Keratinocyte (primary cell): ENCODE results near the gene GZMB. TPM values are rescaled to one million over a fixed set of nuclear protein-coding genes. Genes with fewer than 3 reads are reported as not detected.
A peak's percentile ranks its signal among the peaks of the same experiment; 100 is the strongest.

Source experiments
- DNase-seq: peaks from one replicate; pipeline ENCODE4 v3.0.0-alpha.2; 2011; ENCODE audit warnings: low read depth, missing footprints, low spot score
- FAIRE-seq: peaks from 2 replicates; lab custom pipeline; 2011; peaks lifted over from hg19 to GRCh38; lab: Jason Lieb, UNC
- H2AFZ ChIP-seq: 2 replicates; pipeline ENCODE4 v1.6.0; 2012; ENCODE audit warnings: low read length, control low read depth, inconsistent platforms; ENCODE audit not compliant: control insufficient read depth
- H3K27ac ChIP-seq: 2 replicates; pipeline ENCODE4 v1.5.1; 2011; ENCODE audit warnings: low read length; ENCODE audit not compliant: control insufficient read depth, insufficient read depth
- H3K27me3 ChIP-seq: 3 replicates; pipeline ENCODE4 v1.6.0; 2011; ENCODE audit warnings: low read length; ENCODE audit not compliant: control insufficient read depth, insufficient read depth; ENCODE audit errors: extremely low read depth
- H3K36me3 ChIP-seq, 2 experiments: 2 replicates in 1 of 2; 3 replicates in 1 of 2; pipeline ENCODE4 v1.5.1; 2011; ENCODE audit warnings: low read length in 2 of 2, mild to moderate bottlenecking in 1 of 2; ENCODE audit not compliant: control insufficient read depth in 2 of 2, insufficient read depth in 2 of 2; ENCODE audit errors: extremely low read depth in 1 of 2
- H3K4me1 ChIP-seq: 3 replicates; pipeline ENCODE4 v1.5.1; 2011; ENCODE audit warnings: low read length; ENCODE audit not compliant: control insufficient read depth, insufficient read depth; ENCODE audit errors: extremely low read depth
- H3K4me2 ChIP-seq: 3 replicates; pipeline ENCODE4 v1.6.0; 2011; ENCODE audit warnings: low read depth, low read length; ENCODE audit not compliant: control insufficient read depth, insufficient read depth; ENCODE audit errors: extremely low read depth
- H3K4me3 ChIP-seq, 3 experiments: fragments of 200-600 bp in 1 of 3; sonication (generic) in 1 of 3; 2 replicates in 2 of 3; 3 replicates in 1 of 3; pipeline ENCODE4 v1.5.1; 2011 to 2016; ENCODE audit warnings: low read length in 3 of 3, mild to moderate bottlenecking in 3 of 3, control low read depth in 2 of 3, inconsistent platforms in 1 of 3, low read depth in 1 of 3, mixed read lengths in 1 of 3, mixed run types in 1 of 3, moderate library complexity in 1 of 3; ENCODE audit not compliant: control insufficient read depth in 2 of 3, insufficient read depth in 2 of 3; ENCODE audit errors: extremely low read depth in 1 of 3
- H3K79me2 ChIP-seq: 2 replicates; pipeline ENCODE4 v1.6.0; 2012; ENCODE audit warnings: low read length; ENCODE audit not compliant: control insufficient read depth, insufficient read depth
- H3K9ac ChIP-seq: 3 replicates; pipeline ENCODE4 v1.6.0; 2011; ENCODE audit warnings: low read length; ENCODE audit not compliant: control insufficient read depth, insufficient read depth; ENCODE audit errors: extremely low read depth
- H3K9me1 ChIP-seq: 3 replicates; pipeline ENCODE4 v1.6.0; 2011; ENCODE audit warnings: low read length; ENCODE audit not compliant: control insufficient read depth, insufficient read depth; ENCODE audit errors: extremely low read depth
- H3K9me3 ChIP-seq: 2 replicates; pipeline ENCODE4 v1.5.1; 2012; ENCODE audit warnings: low read depth, low read length; ENCODE audit not compliant: control insufficient read depth
- H4K20me1 ChIP-seq: 3 replicates; pipeline ENCODE4 v1.6.0; 2011; ENCODE audit warnings: low read length; ENCODE audit not compliant: control insufficient read depth, insufficient read depth; ENCODE audit errors: extremely low read depth
- CTCF ChIP-seq, 3 experiments: IDR thresholded peaks in 1 of 3; conservative IDR thresholded peaks in 1 of 3; optimal IDR thresholded peaks in 1 of 3; 2 replicates in 2 of 3; 3 replicates in 1 of 3; pipeline versions ENCODE3 to v1.5.1; 2011; ENCODE audit warnings: low read length in 3 of 3, mild to moderate bottlenecking in 3 of 3, moderate library complexity in 2 of 3, control low read depth in 1 of 3, inconsistent platforms in 1 of 3; ENCODE audit not compliant: insufficient read depth in 2 of 3; ENCODE audit errors: extremely low read depth in 1 of 3
- EZH2 ChIP-seq: IDR thresholded peaks from one replicate; pipeline ENCODE4 v1.6.1; 2012; ENCODE audit warnings: inconsistent platforms, mild to moderate bottlenecking, low read length, moderate library complexity
- dilution Hi-C: fragments of 300-500 bp; cut with MboI; formaldehyde crosslinking; loops from one replicate; pipeline ENCODE4 v1.7.0; 2020; ENCODE audit warnings: low sequenced_read_pairs; ENCODE audit not compliant: extremely low pct_ligation_motif_present
- polyA plus RNA-seq, 5 experiments: library from polyadenylated mRNA; depleted of rRNA in 3 of 5; stranded (reverse) in 3 of 5; stranded (forward) in 1 of 5; unstranded in 1 of 5; fragments of >200 nt; gene quantifications; 1 replicate in 1 of 5; 2 replicates in 3 of 5; 3 replicates in 1 of 5; pipeline versions ENCODE4 v1.2.1 to v1.2.3, GENCODE V29; 2011 to 2012; ENCODE audit warnings: missing spikeins in 2 of 5, low read depth in 1 of 5, low replicate concordance in 1 of 5

GZMB gene
- polyA plus RNA-seq, 1 donor (not counting 4 experiments of a cell fraction or from before 2014, with no cell fraction given), result 0.08 TPM

- Histone ChIP-seq H3K4me2 (peak overlapping the region; percentile 54), H3K9me1 (no peaks in the 10 kb centered on the region), H3K27ac (peak overlapping the region; percentile 46), H3K4me1 (peaks cover 40% of the 10 kb centered on the region), H2AFZ (peak overlapping the region; percentile 75), H4K20me1 (no peaks in the 10 kb centered on the region), H3K27me3 (no peaks in the 10 kb centered on the region), H3K9me3 (no peaks in the 10 kb centered on the region), H3K36me3 (no peaks in the 10 kb centered on the region), H3K79me2 (no peaks in the 10 kb centered on the region), H3K4me3 (no peak overlapping the region), H3K9ac (no peak overlapping the region)
- dilution Hi-C loops, result no loop called here
- FAIRE-seq (peak; percentile 73), DNase-seq (peak; percentile 69)
- TF ChIP-seq CTCF (optimal IDR thresholded peaks at IDR 0.05 in 1 of 3, IDR thresholded peaks at IDR 0.05 in 1 of 3, conservative IDR thresholded peaks at IDR 0.05 in 1 of 3; ENCODE audit: extremely low read depth in 1 of 3, insufficient read depth in 2 of 3, low read length in 3 of 3), result peak; percentile 81 to 98 (median 86)
- no peak for TF ChIP-seq EZH2
Observed at GRCh38 chr14:24678801-24679247, 44.8 kb upstream of the GZMB start.

GRCh38 chr14:24677956-24678355, 44.0 kb upstream of the GZMB start:
- Histone ChIP-seq H3K79me2 (no peaks in the 10 kb centered on the region), H2AFZ (peak overlapping the region; percentile 28), H3K36me3 (no peaks in the 10 kb centered on the region), H3K27ac (peak overlapping the region; percentile 46), H3K9me3 (no peaks in the 10 kb centered on the region), H4K20me1 (no peaks in the 10 kb centered on the region), H3K4me3 (peak overlapping the region in 1 of 3 experiments; percentile 15), H3K4me2 (peak overlapping the region; percentile 65), H3K9me1 (no peaks in the 10 kb centered on the region), H3K9ac (no peak overlapping the region), H3K4me1 (peaks cover 49% of the 10 kb centered on the region), H3K27me3 (no peaks in the 10 kb centered on the region)
- FAIRE-seq (peak; percentile 26), DNase-seq (peak; percentile 59)
- no peak for TF ChIP-seq CTCF (optimal IDR thresholded peaks at IDR 0.05 in 1 of 3, IDR thresholded peaks at IDR 0.05 in 1 of 3, conservative IDR thresholded peaks at IDR 0.05 in 1 of 3; ENCODE audit: extremely low read depth in 1 of 3, insufficient read depth in 2 of 3, low read length in 3 of 3)
- TF ChIP-seq EZH2, result no peak
- dilution Hi-C loops, result no loop called here
